Measurements from ENCODE around the gene ZNF212. TPM values are rescaled to one million over a fixed set of nuclear protein-coding genes. Genes with fewer than 3 reads are reported as not detected.
A peak's percentile ranks its signal among the peaks of the same experiment; 100 is the strongest.

The ZNF212 gene
- total and polyA plus RNA-seq, 4 donors = 7.8 to 11.7 (median 10.1) TPM

DNA sequence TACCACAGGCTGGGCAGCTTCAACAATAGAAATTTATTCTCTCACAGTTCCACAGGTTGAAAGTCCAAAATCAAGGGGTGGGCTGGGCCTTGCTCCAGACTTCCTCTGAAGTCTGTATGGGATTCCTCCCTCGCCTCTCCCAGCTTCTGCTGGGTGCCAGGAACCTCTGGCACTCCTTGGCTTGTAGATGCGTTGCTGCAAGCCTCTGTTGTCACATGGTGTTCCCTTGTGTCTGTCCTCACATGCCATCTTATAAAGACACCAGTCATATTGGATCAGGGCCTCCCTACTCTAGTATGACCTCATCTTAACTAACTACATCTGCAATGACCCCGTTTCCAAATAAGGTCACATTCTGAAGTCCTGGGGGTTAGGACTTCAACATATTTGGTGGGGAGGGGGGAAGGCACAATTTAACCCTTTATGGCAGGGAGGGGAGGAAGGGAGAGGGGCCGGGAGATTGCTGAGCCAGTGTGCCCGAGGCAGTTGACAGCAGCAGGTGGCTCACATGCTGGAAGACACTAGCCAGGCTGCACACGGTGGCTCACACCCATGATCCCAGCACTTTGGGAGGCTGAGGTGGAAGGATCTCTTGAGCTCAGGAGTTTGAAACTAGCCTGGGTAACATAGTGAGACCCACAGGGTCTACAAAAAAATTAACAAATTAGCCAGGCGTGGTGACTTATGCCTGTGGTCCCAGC, 25.3 kb upstream of the ZNF212 start:
- H3K9me3 ChIP-seq (ENCODE audit: control insufficient read depth, low read length) = no peaks in the 10 kb centered on the region
- WGBS, 2 donors = 66 to 68% methylated on average over 7 of the region's 7 CpGs

DNA sequence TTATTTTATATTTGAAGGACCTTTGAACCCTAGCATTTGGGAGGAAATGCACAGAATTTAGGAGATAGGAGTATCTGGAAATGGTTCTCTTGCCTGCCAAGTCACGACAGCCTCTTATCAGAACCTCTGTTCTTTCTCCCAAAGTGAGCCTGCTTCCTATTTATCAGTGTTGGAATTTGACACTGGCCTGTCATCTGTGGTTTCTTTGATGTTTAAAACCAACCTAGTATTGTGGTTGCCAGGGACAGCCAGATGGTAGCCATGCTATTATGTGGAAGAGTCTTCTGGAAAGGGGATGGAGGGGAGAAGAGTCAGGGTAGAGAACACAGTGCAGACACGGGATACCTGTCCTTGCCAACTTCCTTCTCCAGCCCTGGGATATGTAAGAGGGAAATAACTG, 23.0 kb upstream of the ZNF212 start:
- H3K4me3 ChIP-seq (ENCODE audit: low read length in 2 of 2) = no peak overlapping the region
- intact Hi-C loops (cut with DNase I) = no loop called here
- DNase-seq = no peak
- H3K36me3 ChIP-seq (ENCODE audit: control insufficient read depth in 1 of 2, insufficient read depth in 2 of 2, low read length in 1 of 2) = peaks cover 9 to 15% of the 10 kb centered on the region in 2 donors
- no peak for ATAC-seq (ENCODE audit: low FRiP score)
- H3K9me3 ChIP-seq (ENCODE audit: control insufficient read depth, low read length) = no peaks in the 10 kb centered on the region
- no peak overlapping the region for H3K27ac ChIP-seq (ENCODE audit: low read depth in 1 of 2, low read length in 2 of 2)
- no peaks in the 10 kb centered on the region for H3K4me1 ChIP-seq (ENCODE audit: control insufficient read depth in 1 of 2, insufficient read depth in 2 of 2, low read length in 2 of 2)
- WGBS, 2 donors = 70 to 76% methylated on average over 2 of the region's 2 CpGs
- H3K27me3 ChIP-seq (ENCODE audit: control insufficient read depth in 1 of 2, insufficient read depth in 2 of 2, low read length in 1 of 2) = no peaks in the 10 kb centered on the region

More for the DNA sequence above, 25.3 kb upstream of the ZNF212 start:
- DNase-seq = no peak
- intact Hi-C loops (cut with DNase I) = no loop called here
- no peaks in the 10 kb centered on the region for H3K27me3 ChIP-seq (ENCODE audit: control insufficient read depth in 1 of 2, insufficient read depth in 2 of 2, low read length in 1 of 2)
- no peaks in the 10 kb centered on the region for H3K4me1 ChIP-seq (ENCODE audit: control insufficient read depth in 1 of 2, insufficient read depth in 2 of 2, low read length in 2 of 2)
- no peak overlapping the region for H3K4me3 ChIP-seq (ENCODE audit: low read length in 2 of 2)
- H3K36me3 ChIP-seq (ENCODE audit: control insufficient read depth in 1 of 2, insufficient read depth in 2 of 2, low read length in 1 of 2) = peaks cover 14 to 17% of the 10 kb centered on the region in 2 donors
- ATAC-seq (ENCODE audit: low FRiP score) = no peak
- H3K27ac ChIP-seq (ENCODE audit: low read depth in 1 of 2, low read length in 2 of 2) = no peak overlapping the region

DNA sequence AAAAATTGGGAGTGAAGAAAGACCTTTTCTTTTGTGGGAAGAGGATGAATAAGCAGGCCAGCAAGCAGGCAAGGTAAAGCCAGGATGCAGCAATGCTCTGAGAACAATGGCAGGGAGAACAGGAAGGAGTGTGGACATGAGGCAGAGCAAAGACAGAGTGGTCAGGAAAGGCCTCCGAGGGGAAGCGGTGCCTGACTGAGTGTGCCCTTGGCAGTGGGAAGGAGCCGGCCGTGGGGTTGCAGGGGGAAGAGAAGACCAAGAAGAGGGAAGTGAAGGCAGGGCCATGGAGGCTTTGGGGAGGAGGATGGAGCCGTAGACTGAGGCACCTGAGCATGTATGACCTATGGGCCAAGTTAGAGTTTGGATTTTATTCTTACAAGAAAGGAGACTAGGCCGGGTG, 21.9 kb upstream of the ZNF212 start:
- ATAC-seq (ENCODE audit: low FRiP score) (no peak), DNase-seq (peak in 1 of 2 donors; percentile 67)
- intact Hi-C loops (cut with DNase I) = no loop called here
- peaks cover 8 to 12% of the 10 kb centered on the region in 2 donors for H3K36me3 ChIP-seq (ENCODE audit: control insufficient read depth in 1 of 2, insufficient read depth in 2 of 2, low read length in 1 of 2)
- H3K4me1 ChIP-seq (ENCODE audit: control insufficient read depth in 1 of 2, insufficient read depth in 2 of 2, low read length in 2 of 2) = no peaks in the 10 kb centered on the region
- 84 to 92% methylated on average over 6 of the region's 6 CpGs for WGBS, 2 donors
- no peaks in the 10 kb centered on the region for H3K9me3 ChIP-seq (ENCODE audit: control insufficient read depth, low read length)
- no peaks in the 10 kb centered on the region for H3K27me3 ChIP-seq (ENCODE audit: control insufficient read depth in 1 of 2, insufficient read depth in 2 of 2, low read length in 1 of 2)
- no peak overlapping the region for H3K27ac ChIP-seq (ENCODE audit: low read depth in 1 of 2, low read length in 2 of 2)
- H3K4me3 ChIP-seq (ENCODE audit: low read length in 2 of 2) = no peak overlapping the region

DNA sequence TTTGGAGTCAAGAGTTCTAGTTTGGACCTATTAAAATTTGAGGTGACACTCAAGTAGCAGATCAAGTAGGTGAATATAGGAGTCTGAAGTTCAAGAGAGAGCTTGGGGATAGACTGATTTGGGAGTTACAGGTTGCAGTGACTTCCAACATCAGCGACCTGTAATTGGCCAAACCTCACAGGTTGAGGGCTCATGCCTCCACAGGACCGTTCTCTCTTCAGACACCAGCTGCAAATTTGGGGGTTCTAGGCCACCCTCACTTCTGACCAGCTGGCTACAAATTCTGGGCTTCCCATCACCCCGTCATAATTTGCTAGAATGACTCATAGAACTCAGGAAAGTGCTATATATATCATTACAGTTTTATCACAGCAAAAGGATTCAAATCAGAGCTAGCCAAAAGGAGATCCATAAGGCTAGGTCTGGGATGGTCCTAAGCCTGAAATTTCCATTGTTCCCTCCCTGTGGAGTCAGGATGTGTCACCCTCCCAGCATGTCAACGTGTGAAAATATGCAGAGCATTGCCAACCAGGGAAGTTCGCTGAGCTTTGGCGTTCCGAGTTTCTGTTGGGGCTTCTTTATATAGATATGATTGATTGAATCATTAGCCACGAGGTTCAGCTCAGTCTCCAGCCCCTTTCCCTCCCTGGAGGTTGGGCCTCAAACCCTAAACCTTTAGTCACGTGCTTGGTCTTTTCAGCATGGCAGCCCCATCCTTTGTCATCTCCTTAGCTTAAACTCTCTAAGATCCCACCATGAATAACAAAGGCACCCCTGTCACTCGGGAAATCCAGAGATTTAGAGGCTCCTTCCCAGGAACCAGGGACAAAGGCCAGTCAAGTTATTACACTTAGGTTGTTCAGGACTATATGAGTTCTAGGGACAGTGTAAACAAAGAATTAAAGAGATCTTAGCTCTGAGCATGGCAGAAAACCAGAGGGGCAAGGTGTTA, 20.7 kb upstream of the ZNF212 start:
- no peak overlapping the region for H3K27ac ChIP-seq (ENCODE audit: low read depth in 1 of 2, low read length in 2 of 2)
- H3K36me3 ChIP-seq (ENCODE audit: control insufficient read depth in 1 of 2, insufficient read depth in 2 of 2, low read length in 1 of 2) = peaks cover 8 to 12% of the 10 kb centered on the region in 2 donors
- H3K4me3 ChIP-seq (ENCODE audit: low read length in 2 of 2) = no peak overlapping the region
- DNase-seq (no peak), ATAC-seq (ENCODE audit: low FRiP score) (no peak)
- no peaks in the 10 kb centered on the region for H3K4me1 ChIP-seq (ENCODE audit: control insufficient read depth in 1 of 2, insufficient read depth in 2 of 2, low read length in 2 of 2)
- intact Hi-C loops (cut with DNase I) = no loop called here
- H3K9me3 ChIP-seq (ENCODE audit: control insufficient read depth, low read length) = no peaks in the 10 kb centered on the region
- 74% methylated on average over 10 of the region's 10 CpGs for WGBS, 2 donors
- H3K27me3 ChIP-seq (ENCODE audit: control insufficient read depth in 1 of 2, insufficient read depth in 2 of 2, low read length in 1 of 2) = no peaks in the 10 kb centered on the region

DNA sequence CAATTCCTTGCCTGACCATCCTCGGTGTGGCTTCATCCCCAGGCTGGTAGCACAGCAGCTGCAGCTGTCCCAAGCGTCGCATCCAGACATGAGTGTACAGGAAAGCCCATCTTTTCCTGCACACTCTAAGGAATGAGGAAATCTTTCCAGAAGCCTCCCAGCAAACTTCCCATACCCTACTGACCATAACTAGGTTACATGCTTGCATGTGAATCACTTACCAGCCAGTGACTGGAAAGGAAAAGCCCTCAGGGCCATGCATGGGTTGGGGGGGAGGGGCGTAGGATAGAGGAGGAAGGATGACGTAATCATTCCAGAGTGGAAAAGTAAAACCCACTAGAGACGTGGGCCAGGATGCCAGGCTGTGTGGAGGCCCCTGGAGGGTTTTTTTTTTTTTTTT, 18.9 kb upstream of the ZNF212 start:
- no peaks in the 10 kb centered on the region for H3K27me3 ChIP-seq (ENCODE audit: control insufficient read depth in 1 of 2, insufficient read depth in 2 of 2, low read length in 1 of 2)
- H3K4me3 ChIP-seq (ENCODE audit: low read length in 2 of 2) = no peak overlapping the region
- no peak for ATAC-seq (ENCODE audit: low FRiP score)
- intact Hi-C loops (cut with DNase I) = no loop called here
- H3K27ac ChIP-seq (ENCODE audit: low read depth in 1 of 2, low read length in 2 of 2) = no peak overlapping the region
- no peaks in the 10 kb centered on the region for H3K9me3 ChIP-seq (ENCODE audit: control insufficient read depth, low read length)
- H3K36me3 ChIP-seq (ENCODE audit: control insufficient read depth in 1 of 2, insufficient read depth in 2 of 2, low read length in 1 of 2) = peaks cover 13% of the 10 kb centered on the region in 2 donors
- WGBS, 2 donors = 54 to 67% methylated on average over 6 of the region's 6 CpGs
- no peaks in the 10 kb centered on the region for H3K4me1 ChIP-seq (ENCODE audit: control insufficient read depth in 1 of 2, insufficient read depth in 2 of 2, low read length in 2 of 2)
- no peak for DNase-seq

DNA sequence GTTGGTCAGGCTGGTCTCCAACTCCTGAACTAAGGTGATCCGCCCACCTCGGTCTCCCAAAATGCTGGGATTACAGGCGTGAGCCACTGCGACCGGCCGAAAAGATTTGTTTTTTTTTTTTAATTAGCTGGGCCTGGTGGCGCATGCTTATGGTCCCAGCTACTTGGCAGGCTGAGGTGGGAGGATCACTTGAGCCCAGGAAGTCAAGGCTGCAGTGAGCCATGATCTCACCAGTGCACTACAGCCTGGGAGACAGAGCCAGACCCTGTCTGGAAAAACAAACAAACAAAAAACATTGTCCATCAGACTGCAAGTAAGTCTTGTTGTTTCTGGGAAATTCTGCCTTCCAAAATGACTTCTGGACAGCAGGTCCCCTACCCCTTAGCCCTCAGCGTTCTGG, 16.3 kb upstream of the ZNF212 start:
- DNase-seq (no peak), ATAC-seq (ENCODE audit: low FRiP score) (no peak)
- no peak overlapping the region for H3K4me3 ChIP-seq (ENCODE audit: low read length in 2 of 2)
- no peaks in the 10 kb centered on the region for H3K4me1 ChIP-seq (ENCODE audit: control insufficient read depth in 1 of 2, insufficient read depth in 2 of 2, low read length in 2 of 2)
- no peaks in the 10 kb centered on the region for H3K9me3 ChIP-seq (ENCODE audit: control insufficient read depth, low read length)
- no peak overlapping the region for H3K27ac ChIP-seq (ENCODE audit: low read depth in 1 of 2, low read length in 2 of 2)
- intact Hi-C loops (cut with DNase I) = no loop called here
- WGBS, 2 donors = 92% methylated on average over 8 of the region's 8 CpGs
- peaks cover 8 to 11% of the 10 kb centered on the region in 2 donors for H3K36me3 ChIP-seq (ENCODE audit: control insufficient read depth in 1 of 2, insufficient read depth in 2 of 2, low read length in 1 of 2)
- H3K27me3 ChIP-seq (ENCODE audit: control insufficient read depth in 1 of 2, insufficient read depth in 2 of 2, low read length in 1 of 2) = no peaks in the 10 kb centered on the region

DNA sequence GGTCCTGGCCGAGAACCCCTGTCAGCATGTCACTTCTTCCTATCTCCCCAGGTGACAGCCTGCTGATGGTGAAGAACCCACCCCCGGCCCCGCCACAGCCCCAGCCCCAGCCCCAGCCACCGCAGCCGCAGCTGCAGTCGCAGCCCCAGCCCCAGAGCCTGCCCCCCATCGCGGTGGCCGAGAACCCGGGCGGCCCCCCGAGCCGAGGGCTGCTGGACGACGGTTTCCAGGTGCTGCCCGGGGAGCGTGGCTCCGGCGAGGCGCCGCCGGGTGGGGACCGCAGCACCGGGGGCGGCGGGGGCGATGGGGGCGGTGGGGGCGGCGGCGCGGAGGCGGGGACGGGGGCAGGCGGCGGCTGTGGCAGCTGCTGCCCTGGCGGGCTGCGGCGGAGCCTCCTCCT, 15.7 kb upstream of the ZNF212 start:
- Histone ChIP-seq H3K4me3 (ENCODE audit: low read length in 2 of 2) (no peak overlapping the region), H3K4me1 (ENCODE audit: control insufficient read depth in 1 of 2, insufficient read depth in 2 of 2, low read length in 2 of 2) (no peaks in the 10 kb centered on the region), H3K27me3 (ENCODE audit: control insufficient read depth in 1 of 2, insufficient read depth in 2 of 2, low read length in 1 of 2) (no peaks in the 10 kb centered on the region), H3K9me3 (ENCODE audit: control insufficient read depth, low read length) (no peaks in the 10 kb centered on the region), H3K36me3 (ENCODE audit: control insufficient read depth in 1 of 2, insufficient read depth in 2 of 2, low read length in 1 of 2) (peaks cover 7 to 9% of the 10 kb centered on the region in 2 donors), H3K27ac (ENCODE audit: low read depth in 1 of 2, low read length in 2 of 2) (no peak overlapping the region)
- DNase-seq (peak in 1 of 2 donors; percentile 51), ATAC-seq (ENCODE audit: low FRiP score) (no peak)
- WGBS, 2 donors = 97% methylated on average over 31 to 39 of the region's 39 CpGs
- intact Hi-C loops (cut with DNase I) = no loop called here

DNA sequence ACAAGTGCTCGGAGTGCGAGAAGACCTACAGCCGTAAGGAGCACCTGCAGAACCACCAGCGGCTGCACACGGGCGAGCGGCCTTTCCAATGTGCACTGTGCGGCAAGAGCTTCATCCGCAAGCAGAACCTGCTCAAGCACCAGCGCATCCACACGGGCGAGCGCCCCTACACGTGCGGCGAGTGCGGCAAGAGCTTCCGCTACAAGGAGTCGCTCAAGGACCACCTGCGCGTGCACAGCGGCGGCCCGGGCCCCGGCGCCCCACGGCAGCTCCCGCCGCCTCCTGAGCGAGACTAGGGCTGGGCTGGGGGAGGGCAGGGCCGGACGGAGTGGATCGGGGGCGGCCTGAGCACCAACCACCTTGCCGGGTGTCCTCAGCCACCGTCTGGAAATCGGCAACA, 15.1 kb upstream of the ZNF212 start:
- no peak overlapping the region for H3K27ac ChIP-seq (ENCODE audit: low read depth in 1 of 2, low read length in 2 of 2)
- H3K9me3 ChIP-seq (ENCODE audit: control insufficient read depth, low read length) = no peaks in the 10 kb centered on the region
- no peaks in the 10 kb centered on the region for H3K27me3 ChIP-seq (ENCODE audit: control insufficient read depth in 1 of 2, insufficient read depth in 2 of 2, low read length in 1 of 2)
- intact Hi-C loops (cut with DNase I) = no loop called here
- H3K36me3 ChIP-seq (ENCODE audit: control insufficient read depth in 1 of 2, insufficient read depth in 2 of 2, low read length in 1 of 2) = peaks cover 6 to 7% of the 10 kb centered on the region in 2 donors
- 97% methylated on average over 34 to 37 of the region's 37 CpGs for WGBS, 2 donors
- DNase-seq = peak in 1 of 2 donors; percentile 67
- no peak for ATAC-seq (ENCODE audit: low FRiP score)
- H3K4me3 ChIP-seq (ENCODE audit: low read length in 2 of 2) = no peak overlapping the region
- H3K4me1 ChIP-seq (ENCODE audit: control insufficient read depth in 1 of 2, insufficient read depth in 2 of 2, low read length in 2 of 2) = no peaks in the 10 kb centered on the region
